HEK293T (cell line): ENCODE measurements around the gene PTPRG.

Source experiments
- BHLHE40 ChIP-seq: fragments of 450-650 bp; IDR thresholded peaks from 2 replicates; pipeline ENCODE4 v1.6.1; 2016; ENCODE audit warnings: mild to moderate bottlenecking, moderate library complexity, borderline replicate concordance
- FOXM1 ChIP-seq: fragments of 450-650 bp; IDR thresholded peaks from 2 replicates; pipeline ENCODE4 v1.6.1; 2017; ENCODE audit warnings: mild to moderate bottlenecking, borderline replicate concordance
- LEF1 ChIP-seq: fragments of 450-650 bp; IDR thresholded peaks from 2 replicates; pipeline ENCODE4 v1.6.1; 2017; ENCODE audit warnings: mild to moderate bottlenecking, borderline replicate concordance
- SP1 ChIP-seq: fragments of 450-650 bp; IDR thresholded peaks from 2 replicates; pipeline ENCODE4 v1.6.1; 2017
- SUZ12 ChIP-seq: fragments of 450-650 bp; IDR thresholded peaks from 2 replicates; pipeline ENCODE4 v1.6.1; 2016; ENCODE audit warnings: mild to moderate bottlenecking
- TF ChIP-seq, protein P1 (sequence below): fragments of 450-650 bp; IDR thresholded peaks from 2 replicates; pipeline ENCODE4 v1.6.1; 2016

DNA sequence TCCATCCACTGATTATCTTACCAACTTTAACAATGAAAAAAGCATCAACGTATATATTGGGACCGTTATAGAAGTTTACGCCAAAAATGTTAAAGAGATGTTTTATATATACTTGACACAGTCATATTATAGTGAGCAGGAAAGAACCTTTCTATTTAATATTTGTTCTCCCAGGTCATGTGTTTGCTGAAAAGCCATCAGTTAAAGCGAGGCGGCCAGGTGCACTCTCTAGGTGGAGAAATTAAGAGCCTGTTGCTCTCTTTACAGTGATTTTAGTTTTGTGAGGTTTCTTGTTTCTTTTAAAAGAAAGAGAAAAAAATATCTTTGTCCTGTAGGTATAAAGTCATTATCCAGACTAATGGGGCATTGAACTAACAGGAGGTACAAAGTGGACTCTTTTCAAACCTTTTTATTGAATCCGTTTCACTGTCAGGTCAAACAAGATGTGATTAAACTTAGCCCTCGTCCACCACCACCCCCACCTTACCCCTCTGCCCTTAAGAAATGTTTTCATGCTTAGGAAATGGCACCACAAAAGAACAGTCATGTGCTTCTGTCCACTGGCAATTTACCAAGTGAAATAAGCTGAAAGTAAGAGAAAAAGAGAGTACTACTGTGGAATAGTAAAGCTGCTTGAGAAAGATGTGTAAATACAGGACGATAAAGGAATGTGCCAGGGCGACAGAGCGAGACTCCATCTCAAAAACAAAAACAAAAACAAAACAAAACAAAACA, 279.9 kb downstream of the PTPRG start:
- TF ChIP-seq LEF1 (no peak), FOXM1 (no peak), SUZ12 (no peak), BHLHE40 (no peak), SP1 (no peak)
- TF ChIP-seq, protein P1, sequence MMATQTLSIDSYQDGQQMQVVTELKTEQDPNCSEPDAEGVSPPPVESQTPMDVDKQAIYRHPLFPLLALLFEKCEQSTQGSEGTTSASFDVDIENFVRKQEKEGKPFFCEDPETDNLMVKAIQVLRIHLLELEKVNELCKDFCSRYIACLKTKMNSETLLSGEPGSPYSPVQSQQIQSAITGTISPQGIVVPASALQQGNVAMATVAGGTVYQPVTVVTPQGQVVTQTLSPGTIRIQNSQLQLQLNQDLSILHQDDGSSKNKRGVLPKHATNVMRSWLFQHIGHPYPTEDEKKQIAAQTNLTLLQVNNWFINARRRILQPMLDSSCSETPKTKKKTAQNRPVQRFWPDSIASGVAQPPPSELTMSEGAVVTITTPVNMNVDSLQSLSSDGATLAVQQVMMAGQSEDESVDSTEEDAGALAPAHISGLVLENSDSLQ: no peak
